GM19193 (cell line): ENCODE results near the gene CBFA2T2.

Experiments used
- POLR2A ChIP-seq: IDR thresholded peaks from 4 replicates; pipeline ENCODE4 v1.6.1; 2011; ENCODE audit not compliant: insufficient read depth, insufficient read length; ENCODE audit errors: extremely low read depth

Gene CBFA2T2

GRCh38 chr20:33627577-33628216, 137.8 kb downstream of the CBFA2T2 start:
- no peak for TF ChIP-seq POLR2A

GRCh38 chr20:33629533-33629932, 139.6 kb downstream of the CBFA2T2 start:
- TF ChIP-seq POLR2A: no peak

DNA sequence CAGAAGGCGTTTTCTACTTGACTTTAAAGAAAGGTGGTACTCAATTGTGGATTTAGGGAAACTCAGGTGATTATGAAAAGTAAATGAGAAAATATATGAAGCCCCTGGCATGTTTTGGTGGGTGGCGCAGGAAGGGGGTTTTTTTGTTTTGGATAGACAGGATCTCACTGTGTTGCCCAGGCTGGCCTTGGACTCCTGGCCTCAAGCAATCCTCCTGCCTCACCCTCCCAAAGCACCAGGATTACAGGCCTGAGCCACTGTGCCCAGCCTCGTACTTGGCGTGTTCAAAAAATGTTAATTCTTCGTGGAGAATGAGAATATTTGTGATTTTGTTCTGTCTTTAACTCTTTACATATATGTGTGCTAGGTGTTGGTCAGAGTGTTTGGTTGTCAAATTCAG, 140.1 kb downstream of the CBFA2T2 start:
- no peak for TF ChIP-seq POLR2A

- TF ChIP-seq POLR2A: no peak
Observed at GRCh38 chr20:33630507-33630906, 140.6 kb downstream of the CBFA2T2 start.

- TF ChIP-seq POLR2A: no peak
Observed at GRCh38 chr20:33635341-33635740, 145.4 kb downstream of the CBFA2T2 start.

DNA sequence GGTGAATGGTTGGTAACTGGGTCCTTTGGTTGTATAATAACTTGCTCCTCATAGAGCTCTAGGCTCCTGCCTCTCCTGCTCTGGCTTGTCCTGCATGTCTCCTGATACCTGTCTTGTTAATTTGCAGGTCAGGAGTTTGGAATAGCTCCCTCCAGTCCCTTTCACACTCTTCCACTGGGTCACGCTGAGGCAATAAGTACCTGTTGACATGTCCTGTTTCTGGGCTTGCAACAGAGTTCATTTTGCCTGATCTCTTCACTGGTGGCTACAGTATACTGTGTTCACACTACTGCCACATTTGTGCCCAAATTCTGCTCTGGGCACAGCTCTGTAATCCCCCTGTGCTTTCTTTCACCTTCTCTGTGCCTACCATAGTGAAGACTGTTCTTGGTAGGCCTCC, 146.9 kb downstream of the CBFA2T2 start:
- no peak for TF ChIP-seq POLR2A

DNA sequence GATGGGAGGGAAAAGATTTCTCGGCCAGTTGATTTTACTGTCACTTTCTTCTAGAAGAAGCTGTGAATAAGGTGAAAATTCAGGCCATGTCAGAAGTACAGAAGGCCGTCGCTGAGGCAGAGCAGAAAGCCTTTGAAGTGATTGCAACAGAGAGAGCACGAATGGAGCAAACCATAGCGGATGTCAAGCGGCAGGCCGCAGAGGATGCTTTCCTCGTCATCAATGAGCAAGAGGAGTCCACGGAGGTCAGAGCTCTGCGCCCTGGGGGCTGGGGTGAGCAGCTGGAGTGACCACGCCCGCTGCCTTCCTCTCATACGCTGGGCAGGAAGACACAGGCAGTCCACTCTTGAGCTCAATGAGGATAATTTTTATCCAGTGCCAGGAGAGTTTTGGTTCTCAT, 150.4 kb downstream of the CBFA2T2 start:
- TF ChIP-seq POLR2A: no peak

GRCh38 chr20:33644313-33645071, 154.6 kb downstream of the CBFA2T2 start:
- TF ChIP-seq POLR2A: no peak

- TF ChIP-seq POLR2A: no peak
Observed at GRCh38 chr20:33645072-33645358, 155.1 kb downstream of the CBFA2T2 start.

DNA sequence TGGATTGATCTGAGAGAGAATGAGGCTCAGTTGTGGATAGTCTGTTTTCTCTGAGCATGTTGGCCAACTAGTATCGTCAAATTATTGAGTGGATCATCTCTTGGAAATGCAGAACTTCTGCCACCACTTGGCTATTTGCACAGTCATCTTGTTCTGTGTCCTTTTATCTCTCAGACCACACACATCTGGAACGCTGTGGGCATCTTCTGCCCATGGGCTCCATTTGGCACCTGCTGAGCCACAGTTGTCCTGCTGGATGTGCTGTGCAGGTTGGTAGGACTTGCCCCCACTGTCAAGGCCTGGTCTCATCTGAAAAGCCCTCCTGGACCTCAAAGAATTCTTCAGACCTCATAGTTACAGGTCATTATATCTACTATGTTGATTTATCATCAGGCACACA, 155.5 kb downstream of the CBFA2T2 start:
- no peak for TF ChIP-seq POLR2A

GRCh38 chr20:33646191-33646590, 156.3 kb downstream of the CBFA2T2 start:
- no peak for TF ChIP-seq POLR2A

DNA sequence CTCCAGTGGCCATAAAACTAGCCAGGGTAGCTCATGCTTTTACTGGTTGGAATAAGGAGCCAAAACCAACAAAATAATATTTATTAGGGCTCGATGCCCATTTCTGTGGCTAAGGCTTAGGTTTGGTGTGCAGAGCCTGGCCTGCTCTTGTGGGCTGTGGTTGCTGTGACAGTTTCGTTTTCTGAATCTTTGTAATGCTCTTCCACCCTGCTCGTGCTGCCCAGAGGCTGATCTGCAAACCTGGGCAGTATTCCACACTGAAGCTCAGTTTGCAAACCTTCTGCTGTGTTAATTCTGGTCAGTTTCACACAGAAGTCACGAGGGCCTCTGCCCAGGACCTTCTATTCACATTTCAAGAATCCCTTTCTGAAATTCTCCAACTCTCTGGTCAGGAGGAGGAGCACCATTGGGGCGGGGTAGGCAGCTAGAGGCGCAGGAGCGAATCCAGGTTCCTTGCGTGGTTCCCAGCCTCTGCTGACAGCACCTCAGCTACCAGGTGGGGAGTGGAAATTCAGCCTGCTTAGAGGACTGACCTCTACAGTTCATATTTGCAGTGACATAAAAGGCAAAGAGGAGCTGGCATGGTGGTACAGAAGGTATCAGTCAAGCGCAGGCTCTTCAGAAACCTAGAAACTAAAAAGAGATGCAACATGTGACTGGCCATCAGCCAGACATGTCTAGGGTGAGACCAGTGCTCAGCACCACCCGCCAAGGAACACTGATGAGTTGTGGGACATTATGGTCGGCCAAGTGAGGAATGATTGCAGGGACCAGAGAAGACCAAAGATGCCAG, 157.9 kb downstream of the CBFA2T2 start:
- TF ChIP-seq POLR2A: no peak

DNA sequence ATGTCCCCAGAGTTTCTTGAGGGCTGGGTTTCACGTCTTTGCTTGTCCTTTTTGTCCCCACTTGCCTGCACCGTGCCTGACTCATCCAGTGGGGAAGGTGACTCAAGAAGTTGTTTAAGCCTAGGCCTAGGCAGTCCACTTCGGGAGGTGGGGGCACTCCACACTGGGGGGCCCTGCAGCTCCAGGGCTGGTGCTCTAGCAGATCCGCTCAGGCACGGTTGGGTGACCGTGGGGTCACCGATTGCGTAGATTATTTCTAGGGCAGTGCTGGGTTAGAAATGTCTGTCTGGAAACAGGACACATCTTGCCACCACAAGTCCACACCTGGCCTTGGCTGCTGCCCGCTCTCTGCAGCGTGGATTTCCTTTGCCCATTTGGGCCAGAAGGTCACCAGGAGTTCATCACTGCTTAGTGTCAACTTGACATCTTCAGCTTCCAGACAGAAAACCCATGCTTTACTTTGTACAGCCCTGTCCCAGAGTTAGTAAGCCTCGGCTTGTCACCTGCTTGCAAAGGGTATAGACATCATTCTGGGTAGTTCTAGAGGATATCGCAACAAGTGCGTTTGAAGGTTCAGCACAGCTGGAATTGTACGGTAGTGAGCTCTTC, 158.6 kb downstream of the CBFA2T2 start:
- TF ChIP-seq POLR2A: no peak

DNA sequence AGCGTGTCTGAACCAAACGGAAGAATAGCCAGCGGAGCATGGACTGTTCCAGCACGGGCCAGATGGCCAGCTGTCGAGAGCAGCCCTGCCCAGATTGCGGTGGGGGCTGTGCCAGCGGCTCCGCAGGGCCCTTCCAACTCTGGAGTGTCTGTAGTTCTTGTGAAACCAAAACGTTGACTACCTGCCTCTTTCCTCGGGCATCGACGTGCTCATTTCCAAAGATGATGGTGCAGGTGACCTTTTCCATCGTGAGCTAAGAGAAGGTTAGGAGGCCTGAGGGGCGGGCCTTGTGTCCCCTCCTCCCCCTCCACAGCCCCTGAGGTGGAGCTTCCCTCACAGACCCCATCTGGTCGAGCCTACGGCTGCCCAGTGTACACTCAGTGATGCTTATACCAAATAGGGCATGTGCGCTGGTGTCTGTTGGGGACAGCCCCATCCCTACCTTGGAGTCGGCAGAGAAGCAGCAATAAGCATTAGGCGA, 159.3 kb downstream of the CBFA2T2 start:
- no peak for TF ChIP-seq POLR2A

DNA sequence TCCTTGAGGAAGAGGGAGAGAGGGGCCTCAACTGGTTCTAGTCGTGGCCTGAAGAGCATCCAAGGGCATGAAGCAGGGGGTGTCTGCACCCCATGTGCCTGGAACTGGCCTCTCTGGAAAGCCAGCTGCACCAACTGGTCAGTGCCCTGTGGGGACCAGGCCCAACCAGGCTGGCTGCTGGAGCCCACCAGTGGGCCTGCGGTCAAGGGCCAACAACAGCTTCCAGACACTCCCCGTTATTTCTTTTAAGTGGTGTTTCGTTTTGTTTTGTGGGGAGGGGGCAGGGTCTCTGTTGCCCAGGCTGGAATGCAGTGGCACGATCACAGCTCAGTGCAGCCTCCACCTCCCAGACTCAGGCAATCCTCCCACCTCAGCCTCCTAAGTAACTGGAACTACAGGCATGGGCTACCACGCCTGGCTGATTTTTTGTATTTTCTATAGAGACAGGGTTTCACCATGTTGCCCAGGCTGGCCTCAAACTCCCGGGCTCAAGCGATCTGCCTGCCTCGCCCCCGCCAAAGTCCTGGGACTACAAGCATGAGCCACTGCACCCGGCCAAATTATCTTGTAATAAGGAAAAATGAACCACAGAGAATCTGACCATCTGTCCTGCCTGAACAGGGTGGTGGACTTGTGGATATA, 160.3 kb downstream of the CBFA2T2 start:
- TF ChIP-seq POLR2A: no peak
